ENCODE results near the gene ERI3. TPM values are rescaled to one million over a fixed set of nuclear protein-coding genes. Genes with fewer than 3 reads are reported as not detected.

ERI3 gene
- polyA plus RNA-seq, 3 donors from 2014 or later: 46.6 to 93.3 (median 53.1) TPM

GRCh38 chr1:44265656-44266358 lies 89.2 kb downstream of the ERI3 start:
- Mint-ChIP-seq H3K27ac (no peak overlapping the region), H3K4me3 (no peak overlapping the region), H3K9me3 (no peaks in the 10 kb centered on the region), H3K27me3 (ENCODE audit: low read depth in 3 of 3) (peaks cover 0 to 2% (median 1%) of the 10 kb centered on the region in 3 donors), H3K36me3 (no peaks in the 10 kb centered on the region), H3K4me1 (peaks cover 5 to 12% of the 10 kb centered on the region in 2 donors)
- DNase-seq: no peak

- Mint-ChIP-seq H3K9me3 (no peaks in the 10 kb centered on the region), H3K36me3 (no peaks in the 10 kb centered on the region), H3K27ac (peak overlapping the region in 1 of 6 donors; percentile 13), H3K4me1 (peaks cover 5 to 12% of the 10 kb centered on the region in 2 donors), H3K27me3 (ENCODE audit: low read depth in 3 of 3) (peaks cover 0 to 2% (median 0%) of the 10 kb centered on the region in 3 donors), H3K4me3 (no peak overlapping the region)
- no peak for DNase-seq
Observed at GRCh38 chr1:44264451-44264771, 90.6 kb downstream of the ERI3 start.

GRCh38 chr1:44263568-44264450 lies 91.2 kb downstream of the ERI3 start:
- no peaks in the 10 kb centered on the region for H3K9me3 Mint-ChIP-seq
- peaks cover 0 to 2% (median 0%) of the 10 kb centered on the region in 3 donors for H3K27me3 Mint-ChIP-seq (ENCODE audit: low read depth in 3 of 3)
- H3K36me3 Mint-ChIP-seq: no peaks in the 10 kb centered on the region
- DNase-seq: no peak
- H3K4me1 Mint-ChIP-seq: peaks cover 5 to 12% of the 10 kb centered on the region in 2 donors
- H3K4me3 Mint-ChIP-seq: no peak overlapping the region
- H3K27ac Mint-ChIP-seq: peak overlapping the region in 1 of 6 donors; percentile 24

GRCh38 chr1:44262816-44263567 lies 92.1 kb downstream of the ERI3 start:
- Mint-ChIP-seq H3K27me3 (ENCODE audit: low read depth in 3 of 3) (peaks cover 0 to 2% (median 0%) of the 10 kb centered on the region in 3 donors), H3K4me3 (no peak overlapping the region), H3K9me3 (no peaks in the 10 kb centered on the region), H3K4me1 (peaks cover 5 to 12% of the 10 kb centered on the region in 2 donors), H3K27ac (no peak overlapping the region), H3K36me3 (peaks cover 0 to 3% (median 0%) of the 10 kb centered on the region in 3 donors)
- DNase-seq: no peak

- peaks cover 0 to 2% (median 0%) of the 10 kb centered on the region in 3 donors for H3K27me3 Mint-ChIP-seq (ENCODE audit: low read depth in 3 of 3)
- H3K36me3 Mint-ChIP-seq: peaks cover 0 to 3% (median 0%) of the 10 kb centered on the region in 3 donors
- H3K4me1 Mint-ChIP-seq: peaks cover 5 to 12% of the 10 kb centered on the region in 2 donors
- no peak overlapping the region for H3K27ac Mint-ChIP-seq
- H3K4me3 Mint-ChIP-seq: no peak overlapping the region
- H3K9me3 Mint-ChIP-seq: no peaks in the 10 kb centered on the region
- DNase-seq: no peak
Observed at GRCh38 chr1:44262414-44262813, 92.6 kb downstream of the ERI3 start.

- Mint-ChIP-seq H3K27me3 (ENCODE audit: low read depth in 3 of 3) (peaks cover 0 to under 1% (median 0%) of the 10 kb centered on the region in 3 donors), H3K4me3 (no peak overlapping the region), H3K4me1 (peaks cover 5 to 12% of the 10 kb centered on the region in 2 donors), H3K36me3 (peaks cover 0 to 3% (median 0%) of the 10 kb centered on the region in 3 donors), H3K27ac (no peak overlapping the region), H3K9me3 (no peaks in the 10 kb centered on the region)
- DNase-seq: no peak
Observed at GRCh38 chr1:44261962-44262361, 93.1 kb downstream of the ERI3 start.

GRCh38 chr1:44261171-44261817 lies 93.8 kb downstream of the ERI3 start:
- Mint-ChIP-seq H3K27ac (no peak overlapping the region), H3K4me3 (no peak overlapping the region), H3K9me3 (no peaks in the 10 kb centered on the region), H3K4me1 (peaks cover 5 to 12% of the 10 kb centered on the region in 2 donors), H3K36me3 (peaks cover 0 to 3% (median 0%) of the 10 kb centered on the region in 3 donors), H3K27me3 (ENCODE audit: low read depth in 3 of 3) (no peaks in the 10 kb centered on the region)
- DNase-seq: no peak

- Mint-ChIP-seq H3K36me3 (peaks cover 0 to 3% (median 0%) of the 10 kb centered on the region in 3 donors), H3K4me1 (peaks cover 5 to 12% of the 10 kb centered on the region in 2 donors), H3K27me3 (ENCODE audit: low read depth in 3 of 3) (no peaks in the 10 kb centered on the region), H3K9me3 (no peaks in the 10 kb centered on the region), H3K4me3 (no peak overlapping the region), H3K27ac (no peak overlapping the region)
- no peak for DNase-seq
Observed at GRCh38 chr1:44260792-44261170, 94.3 kb downstream of the ERI3 start.

- H3K27me3 Mint-ChIP-seq (ENCODE audit: low read depth in 3 of 3): no peaks in the 10 kb centered on the region
- peaks cover 0 to 6% of the 10 kb centered on the region in 2 donors for H3K4me1 Mint-ChIP-seq
- H3K36me3 Mint-ChIP-seq: peaks cover 0 to 3% (median 0%) of the 10 kb centered on the region in 3 donors
- no peak for DNase-seq
- no peak overlapping the region for H3K27ac Mint-ChIP-seq
- no peaks in the 10 kb centered on the region for H3K9me3 Mint-ChIP-seq
- H3K4me3 Mint-ChIP-seq: no peak overlapping the region
Observed at GRCh38 chr1:44259090-44259489, 96.0 kb downstream of the ERI3 start.

GRCh38 chr1:44256762-44257554 lies 98.1 kb downstream of the ERI3 start:
- Mint-ChIP-seq H3K27ac (no peak overlapping the region), H3K4me1 (no peaks in the 10 kb centered on the region), H3K4me3 (no peak overlapping the region), H3K27me3 (ENCODE audit: low read depth in 3 of 3) (no peaks in the 10 kb centered on the region), H3K9me3 (no peaks in the 10 kb centered on the region), H3K36me3 (peaks cover 0 to 3% (median 0%) of the 10 kb centered on the region in 3 donors)
- DNase-seq: no peak

- DNase-seq: no peak
- no peaks in the 10 kb centered on the region for H3K4me1 Mint-ChIP-seq
- H3K9me3 Mint-ChIP-seq: no peaks in the 10 kb centered on the region
- no peak overlapping the region for H3K4me3 Mint-ChIP-seq
- H3K36me3 Mint-ChIP-seq: peaks cover 0 to 3% (median 0%) of the 10 kb centered on the region in 3 donors
- peaks cover 0 to 2% (median 0%) of the 10 kb centered on the region in 3 donors for H3K27me3 Mint-ChIP-seq (ENCODE audit: low read depth in 3 of 3)
- no peak overlapping the region for H3K27ac Mint-ChIP-seq
Observed at GRCh38 chr1:44254392-44254910, 100.6 kb downstream of the ERI3 start.

GRCh38 chr1:44251989-44252671 lies 102.9 kb downstream of the ERI3 start:
- no peak overlapping the region for H3K27ac Mint-ChIP-seq
- DNase-seq: no peak
- no peak overlapping the region for H3K4me3 Mint-ChIP-seq
- H3K4me1 Mint-ChIP-seq: no peaks in the 10 kb centered on the region
- H3K9me3 Mint-ChIP-seq: no peaks in the 10 kb centered on the region
- peaks cover 0 to 2% (median 0%) of the 10 kb centered on the region in 3 donors for H3K27me3 Mint-ChIP-seq (ENCODE audit: low read depth in 3 of 3)
- peaks cover 0 to under 1% (median 0%) of the 10 kb centered on the region in 3 donors for H3K36me3 Mint-ChIP-seq

Data from immature natural killer cell (primary cell).